CD14-positive monocyte (primary cell): ENCODE measurements around the gene TMEM243. TPM values are rescaled to one million over a fixed set of nuclear protein-coding genes. Genes with fewer than 3 reads are reported as not detected.

Source experiments
- DNase-seq, 3 donors: peaks; one replicate each; pipeline ENCODE4 v3.0.0-alpha.2; 2011 to 2022
- H2AFZ ChIP-seq: 2 replicates; pipeline ENCODE4 v1.6.0; 2012; ENCODE audit warnings: mild to moderate bottlenecking, low read depth, low read length, inconsistent platforms; ENCODE audit not compliant: insufficient read depth, poor library complexity, severe bottlenecking
- H3K27ac ChIP-seq, 2 donors: 1 replicate in 1 of 2; 2 replicates in 1 of 2; pipeline ENCODE4 v1.5.1; 2012 to 2013; ENCODE audit warnings: low read length in 2 of 2, control low read depth in 1 of 2, inconsistent platforms in 1 of 2, low read depth in 1 of 2, mild to moderate bottlenecking in 1 of 2
- H3K27me3 ChIP-seq, 2 donors: one replicate each; pipeline versions ENCODE4 v1.6.0 to v1.6.1; 2011 to 2013; ENCODE audit warnings: low read length in 2 of 2; ENCODE audit not compliant: control insufficient read depth in 2 of 2, insufficient read depth in 2 of 2
- H3K36me3 ChIP-seq, 2 donors: replicated peaks in 1 of 2; 1 replicate in 1 of 2; 2 replicates in 1 of 2; pipeline versions ENCODE4 v1.5.1 to v1.6.1; 2012 to 2013; ENCODE audit warnings: low read length in 2 of 2, control low read depth in 1 of 2, inconsistent platforms in 1 of 2, mild to moderate bottlenecking in 1 of 2; ENCODE audit not compliant: insufficient read depth in 2 of 2, control insufficient read depth in 1 of 2
- H3K4me1 ChIP-seq, 2 donors: 1 replicate in 1 of 2; 2 replicates in 1 of 2; pipeline versions ENCODE4 v1.5.1 to v1.6.1; 2012 to 2013; ENCODE audit warnings: low read length in 2 of 2, control low read depth in 1 of 2, inconsistent platforms in 1 of 2, mild to moderate bottlenecking in 1 of 2, moderate library complexity in 1 of 2; ENCODE audit not compliant: insufficient read depth in 2 of 2, control insufficient read depth in 1 of 2
- H3K4me2 ChIP-seq: replicated peaks from 2 replicates; pipeline ENCODE3; 2012; ENCODE audit warnings: low read length, moderate library complexity, mild to moderate bottlenecking; ENCODE audit not compliant: poor library complexity, severe bottlenecking; ENCODE audit errors: extremely low read depth
- H3K4me3 ChIP-seq, 3 experiments: fragments of 200-600 bp in 1 of 3; sonication (generic) in 1 of 3; replicated peaks in 1 of 3; 1 replicate in 2 of 3; 2 replicates in 1 of 3; pipeline ENCODE4 v1.5.1; 2011 to 2013; ENCODE audit warnings: low read length in 3 of 3, mild to moderate bottlenecking in 3 of 3, control low read depth in 2 of 3, low read depth in 2 of 3, inconsistent platforms in 1 of 3, moderate library complexity in 1 of 3
- H3K79me2 ChIP-seq: 2 replicates; pipeline ENCODE4 v1.6.0; 2012; ENCODE audit warnings: mild to moderate bottlenecking, control low read depth, inconsistent platforms, low read length, moderate library complexity; ENCODE audit not compliant: insufficient read depth
- H3K9ac ChIP-seq: 2 replicates; pipeline ENCODE4 v1.6.0; 2017; ENCODE audit warnings: low read length, mild to moderate bottlenecking; ENCODE audit not compliant: insufficient read depth, poor library complexity, severe bottlenecking
- H3K9me3 ChIP-seq, 2 donors: replicated peaks in 1 of 2; 1 replicate in 1 of 2; 2 replicates in 1 of 2; pipeline versions ENCODE4 v1.5.1 to v1.6.1; 2012 to 2013; ENCODE audit warnings: low read length in 2 of 2, control low read depth in 1 of 2; ENCODE audit not compliant: control insufficient read depth in 1 of 2, insufficient read depth in 1 of 2
- H4K20me1 ChIP-seq: 2 replicates; pipeline ENCODE4 v1.6.0; 2012; ENCODE audit warnings: mild to moderate bottlenecking, low read length, control low read depth, moderate library complexity; ENCODE audit not compliant: insufficient read depth
- H3K27ac Mint-ChIP-seq, 7 donors: one replicate each; pipeline ENCODE4 v1.8.0; 2020; ENCODE audit warnings: mild to moderate bottlenecking in 7 of 7, mixed read lengths in 7 of 7, moderate library complexity in 6 of 7, inconsistent platforms in 2 of 7
- H3K27me3 Mint-ChIP-seq, 3 donors: one replicate each; pipeline ENCODE4 v1.8.0; 2021 to 2022; ENCODE audit warnings: low read depth in 3 of 3, mild to moderate bottlenecking in 3 of 3, mixed read lengths in 3 of 3, moderate library complexity in 3 of 3, inconsistent platforms in 1 of 3
- H3K36me3 Mint-ChIP-seq, 2 donors: one replicate each; pipeline ENCODE4 v1.8.0; 2020; ENCODE audit warnings: mixed read lengths in 2 of 2, inconsistent platforms in 1 of 2, mild to moderate bottlenecking in 1 of 2
- H3K4me1 Mint-ChIP-seq: one replicate; pipeline ENCODE4 v1.8.0; 2020; ENCODE audit warnings: mild to moderate bottlenecking, mixed read lengths
- H3K4me3 Mint-ChIP-seq, 2 donors: one replicate each; pipeline ENCODE4 v1.8.0; 2020; ENCODE audit warnings: mild to moderate bottlenecking in 2 of 2, mixed read lengths in 2 of 2, moderate library complexity in 1 of 2
- H3K9me3 Mint-ChIP-seq, 7 donors: one replicate each; pipeline ENCODE4 v1.8.0; 2020 to 2022; ENCODE audit warnings: mixed read lengths in 7 of 7, mild to moderate bottlenecking in 6 of 7, moderate library complexity in 6 of 7, inconsistent platforms in 2 of 7
- CTCF ChIP-seq: fragments of 200-600 bp; IDR thresholded peaks from one replicate; pipeline ENCODE4 v1.8.0; 2022; ENCODE audit warnings: antibody characterized with exemption, mild to moderate bottlenecking
- WGBS: methylation state at CpG from one replicate; pipeline ENCODE4 v1.1.5; 2013; ENCODE audit warnings: missing lambda C conversion rate; ENCODE audit not compliant: insufficient coverage; 5-methylcytosine and 5-hydroxymethylcytosine counted together
- intact Hi-C, 2 donors: fragments of 100-400 bp; cut with micrococcal nuclease; formaldehyde crosslinking; loops; one replicate each; pipeline versions ENCODE4 v1.15.0 to v1.15.1; 2023
- polyA plus RNA-seq, 3 donors: library from polyadenylated mRNA; depleted of rRNA in 1 of 3; unstranded in 2 of 3; stranded (reverse) in 1 of 3; fragments of 300-500 nt in 2 of 3; fragments of >200 nt in 1 of 3; fragmentation: Illumina TruSeq in 2 of 3; gene quantifications; 1 replicate in 2 of 3; 2 replicates in 1 of 3; pipeline ENCODE4 v1.2.3, GENCODE V29; 2012 to 2021

Gene TMEM243
- polyA plus RNA-seq, 3 donors: 24.9 to 43.8 (median 30.8) TPM

GRCh38 chr7:87231711-87232110, 12.2 kb upstream of the TMEM243 start:
- no peaks in the 10 kb centered on the region for H4K20me1 ChIP-seq
- no peaks in the 10 kb centered on the region for H3K4me1 ChIP-seq
- no peak for DNase-seq
- peaks cover 0 to 8% (median 0%) of the 10 kb centered on the region in 7 donors for H3K9me3 Mint-ChIP-seq
- H3K27me3 ChIP-seq: no peaks in the 10 kb centered on the region
- intact Hi-C loops: loop anchor here in 1 of 2 donors (10.0 kb wide), 1 partner anchor 297 kb away; no protein-coding TSS in a partner anchor
- peaks cover 2 to 8% (median 3%) of the 10 kb centered on the region in 3 donors for H3K27me3 Mint-ChIP-seq
- H3K9ac ChIP-seq: no peak overlapping the region
- no peak for TF ChIP-seq CTCF
- no peak overlapping the region for H3K4me3 ChIP-seq
- H3K4me1 Mint-ChIP-seq: no peaks in the 10 kb centered on the region
- H3K9me3 ChIP-seq: peaks cover 0 to 12% of the 10 kb centered on the region in 2 donors
- no peak overlapping the region for H2AFZ ChIP-seq
- H3K27ac ChIP-seq: no peak overlapping the region
- H3K4me2 ChIP-seq: no peak overlapping the region
- H3K79me2 ChIP-seq: no peaks in the 10 kb centered on the region
- H3K4me3 Mint-ChIP-seq: no peak overlapping the region
- no peaks in the 10 kb centered on the region for H3K36me3 ChIP-seq
- H3K27ac Mint-ChIP-seq: no peak overlapping the region
- H3K36me3 Mint-ChIP-seq: no peaks in the 10 kb centered on the region

GRCh38 chr7:87231258-87231657, 11.7 kb upstream of the TMEM243 start:
- Histone ChIP-seq H2AFZ (no peak overlapping the region), H3K9me3 (peaks cover 0 to 12% of the 10 kb centered on the region in 2 donors), H3K36me3 (no peaks in the 10 kb centered on the region), H4K20me1 (no peaks in the 10 kb centered on the region), H3K4me3 (no peak overlapping the region), H3K79me2 (no peaks in the 10 kb centered on the region), H3K27ac (no peak overlapping the region), H3K27me3 (peaks cover 0 to 2% of the 10 kb centered on the region in 2 donors), H3K4me1 (no peaks in the 10 kb centered on the region), H3K4me2 (no peak overlapping the region), H3K9ac (no peak overlapping the region)
- DNase-seq: no peak
- Mint-ChIP-seq H3K4me1 (peaks cover 2% of the 10 kb centered on the region), H3K27ac (no peak overlapping the region), H3K36me3 (no peaks in the 10 kb centered on the region), H3K4me3 (no peak overlapping the region), H3K27me3 (peaks cover 0 to 8% (median 7%) of the 10 kb centered on the region in 3 donors), H3K9me3 (peaks cover 0 to 8% (median 0%) of the 10 kb centered on the region in 7 donors)
- intact Hi-C loops: loop anchor here in 1 of 2 donors (10.0 kb wide), 1 partner anchor 296 kb away; no protein-coding TSS in a partner anchor
- TF ChIP-seq CTCF: no peak
- no CpG with 5 or more reads among the region's 7 CpGs for WGBS
